GM13976 (cell line): ENCODE data around the gene CST7.
A peak's percentile ranks its signal among the peaks of the same experiment; 100 is the strongest.
"Not testable (repeated sequence)": the region's sequence is repeated elsewhere in the genome, so short reads cannot be mapped to it uniquely, and the experiment has no call there.

Experiments
- DNase-seq: peaks from one replicate; pipeline ENCODE4 v3.0.0; 2012; ENCODE audit warnings: low spot score
- in situ Hi-C: fragments of 300-500 bp; cut with MboI; formaldehyde crosslinking; loops from one replicate; pipeline ENCODE4 v1.12.0; 2022; ENCODE audit warnings: low sequenced_read_pairs, mixed read lengths, inconsistent platforms; ENCODE audit not compliant: unreplicated experiment
- TF ChIP-seq, protein P1 (sequence below): IDR thresholded peaks from 2 replicates; pipeline ENCODE4 v1.5.1; 2012; ENCODE audit warnings: borderline replicate concordance, mild to moderate bottlenecking; ENCODE audit not compliant: insufficient read depth; ENCODE audit errors: extremely low read depth, missing control alignments, control extremely low read depth

Gene CST7

DNA sequence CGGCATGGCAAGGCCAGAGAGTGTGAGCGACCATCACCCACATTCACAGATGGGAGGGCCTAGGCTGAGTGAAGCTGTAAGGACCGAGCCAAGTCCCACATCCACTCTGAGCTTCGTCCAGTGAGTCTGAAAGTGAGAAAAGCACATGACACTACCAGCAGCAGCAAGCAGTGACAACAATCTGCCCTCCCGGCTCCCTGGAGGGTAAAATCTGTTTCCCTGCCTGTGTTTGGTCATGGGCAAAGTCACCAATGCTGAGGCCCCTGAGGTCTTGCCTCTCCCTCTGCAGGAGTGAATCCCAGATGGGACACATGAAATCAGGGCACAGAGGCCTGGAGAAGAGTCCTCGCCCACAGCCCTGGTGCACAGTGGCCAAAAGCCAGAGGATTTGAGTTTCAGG lies 6.4 kb upstream of the CST7 start:
- DNase-seq, result no peak
- TF ChIP-seq, protein P1, sequence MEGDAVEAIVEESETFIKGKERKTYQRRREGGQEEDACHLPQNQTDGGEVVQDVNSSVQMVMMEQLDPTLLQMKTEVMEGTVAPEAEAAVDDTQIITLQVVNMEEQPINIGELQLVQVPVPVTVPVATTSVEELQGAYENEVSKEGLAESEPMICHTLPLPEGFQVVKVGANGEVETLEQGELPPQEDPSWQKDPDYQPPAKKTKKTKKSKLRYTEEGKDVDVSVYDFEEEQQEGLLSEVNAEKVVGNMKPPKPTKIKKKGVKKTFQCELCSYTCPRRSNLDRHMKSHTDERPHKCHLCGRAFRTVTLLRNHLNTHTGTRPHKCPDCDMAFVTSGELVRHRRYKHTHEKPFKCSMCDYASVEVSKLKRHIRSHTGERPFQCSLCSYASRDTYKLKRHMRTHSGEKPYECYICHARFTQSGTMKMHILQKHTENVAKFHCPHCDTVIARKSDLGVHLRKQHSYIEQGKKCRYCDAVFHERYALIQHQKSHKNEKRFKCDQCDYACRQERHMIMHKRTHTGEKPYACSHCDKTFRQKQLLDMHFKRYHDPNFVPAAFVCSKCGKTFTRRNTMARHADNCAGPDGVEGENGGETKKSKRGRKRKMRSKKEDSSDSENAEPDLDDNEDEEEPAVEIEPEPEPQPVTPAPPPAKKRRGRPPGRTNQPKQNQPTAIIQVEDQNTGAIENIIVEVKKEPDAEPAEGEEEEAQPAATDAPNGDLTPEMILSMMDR, result no peak
- in situ Hi-C loops, result no loop called here

DNA sequence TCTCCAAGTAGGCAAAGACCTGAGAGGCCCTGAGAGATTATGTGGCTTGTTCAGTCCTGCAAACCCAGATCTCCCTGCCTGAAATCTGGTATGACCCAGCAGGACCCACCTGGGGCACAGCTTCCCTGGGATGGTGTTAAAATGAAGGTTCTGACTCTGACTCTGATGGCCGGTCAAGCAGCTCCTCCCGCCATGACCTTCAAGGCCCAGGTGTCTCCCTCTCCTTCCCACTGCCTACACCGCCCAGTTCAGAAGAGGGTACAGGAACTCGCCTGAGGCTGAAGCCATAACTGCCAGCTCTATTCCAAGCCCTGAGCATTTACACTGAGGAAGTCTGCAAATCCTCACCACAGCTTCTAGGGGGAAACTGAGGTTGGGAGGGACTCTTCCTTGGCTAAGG lies 5.9 kb upstream of the CST7 start:
- no peak for DNase-seq
- TF ChIP-seq, protein P1, result no peak
- in situ Hi-C loops, result no loop called here

DNA sequence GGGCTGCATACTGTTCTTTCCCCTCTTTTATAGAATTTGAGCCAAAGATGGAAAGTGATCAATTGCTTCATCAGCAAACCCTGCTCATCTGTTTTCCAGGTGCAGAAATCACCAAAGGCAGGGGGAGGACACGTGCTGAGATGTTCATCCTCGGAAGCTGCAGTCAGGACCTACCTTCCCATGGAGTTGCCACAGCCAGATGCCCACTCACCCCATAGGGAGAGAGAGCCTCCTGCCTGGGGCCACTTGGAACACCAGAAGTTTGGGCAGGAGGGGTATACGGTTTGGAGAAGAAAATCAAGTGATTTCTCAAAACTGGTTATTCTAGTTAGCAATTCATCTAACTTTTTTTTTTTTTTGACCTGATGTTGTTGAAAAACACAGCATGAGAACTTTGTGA lies 5.3 kb upstream of the CST7 start:
- TF ChIP-seq, protein P1, result no peak
- DNase-seq, result no peak
- in situ Hi-C loops, result no loop called here

DNA sequence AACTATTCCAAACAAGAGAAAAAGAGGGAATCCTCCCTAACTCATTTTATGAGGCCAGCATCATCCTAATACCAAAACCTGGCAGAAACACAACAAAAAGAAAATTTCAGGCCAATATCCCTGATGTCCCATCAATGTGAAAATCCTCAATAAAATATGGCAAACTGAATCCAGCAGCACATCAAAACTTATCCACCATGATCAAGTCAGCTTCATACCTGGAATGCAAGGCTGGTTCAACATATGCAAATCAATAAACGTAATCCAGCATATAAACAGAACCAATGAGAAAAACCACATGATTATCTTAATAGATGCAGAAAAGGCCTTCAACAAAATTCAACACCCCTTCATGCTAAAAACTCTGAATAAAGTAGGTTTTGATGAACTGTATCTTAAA lies 2.7 kb upstream of the CST7 start:
- in situ Hi-C loops, DNase-seq: not testable (repeated sequence)

DNA sequence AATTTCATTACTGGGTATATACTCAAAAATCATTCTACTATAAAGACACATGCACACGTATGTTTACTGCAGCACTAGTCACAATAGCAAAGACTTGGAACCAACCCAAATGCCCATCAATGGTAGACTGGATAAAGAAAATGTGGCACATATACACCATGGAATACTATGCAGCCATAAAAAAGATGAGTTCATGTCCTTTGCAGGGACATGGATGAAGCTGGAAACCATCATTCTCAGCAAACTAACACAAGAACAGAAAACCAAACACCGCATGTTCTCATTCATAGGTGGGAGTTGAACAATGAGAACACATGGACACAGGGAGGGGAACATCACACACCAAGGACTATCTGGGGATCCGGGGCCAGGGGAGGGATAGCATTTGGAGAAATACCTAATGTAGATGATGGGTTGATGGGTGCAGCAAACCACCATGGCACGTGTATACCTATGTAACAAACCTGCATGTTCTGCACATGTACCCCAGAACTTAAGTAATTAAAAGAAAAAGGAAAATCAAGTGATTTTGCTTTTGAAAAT lies 602 bp upstream of the CST7 start:
- in situ Hi-C loops, DNase-seq: not testable (repeated sequence)

DNA sequence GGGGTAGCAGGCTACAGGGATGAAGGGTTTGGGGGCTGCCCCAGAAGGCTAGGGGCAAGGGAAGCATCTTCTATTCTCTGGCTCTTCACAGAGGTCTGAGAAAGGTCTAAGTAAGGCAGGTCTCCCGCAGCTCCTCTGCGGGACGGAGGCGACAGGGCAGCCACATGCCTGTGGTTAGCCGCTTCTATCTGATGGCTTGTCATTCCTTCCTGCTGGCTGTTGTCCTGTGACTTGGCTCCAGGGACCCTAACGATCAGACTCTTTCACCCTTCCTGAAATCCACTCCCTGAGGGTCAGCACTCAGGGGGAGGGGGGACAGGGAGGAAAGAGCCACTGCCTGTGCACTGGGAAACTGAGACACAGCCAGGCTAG lies 673 bp downstream of the CST7 start:
- in situ Hi-C loops, result no loop called here
- DNase-seq, result no peak
- TF ChIP-seq, protein P1, result no peak

DNA sequence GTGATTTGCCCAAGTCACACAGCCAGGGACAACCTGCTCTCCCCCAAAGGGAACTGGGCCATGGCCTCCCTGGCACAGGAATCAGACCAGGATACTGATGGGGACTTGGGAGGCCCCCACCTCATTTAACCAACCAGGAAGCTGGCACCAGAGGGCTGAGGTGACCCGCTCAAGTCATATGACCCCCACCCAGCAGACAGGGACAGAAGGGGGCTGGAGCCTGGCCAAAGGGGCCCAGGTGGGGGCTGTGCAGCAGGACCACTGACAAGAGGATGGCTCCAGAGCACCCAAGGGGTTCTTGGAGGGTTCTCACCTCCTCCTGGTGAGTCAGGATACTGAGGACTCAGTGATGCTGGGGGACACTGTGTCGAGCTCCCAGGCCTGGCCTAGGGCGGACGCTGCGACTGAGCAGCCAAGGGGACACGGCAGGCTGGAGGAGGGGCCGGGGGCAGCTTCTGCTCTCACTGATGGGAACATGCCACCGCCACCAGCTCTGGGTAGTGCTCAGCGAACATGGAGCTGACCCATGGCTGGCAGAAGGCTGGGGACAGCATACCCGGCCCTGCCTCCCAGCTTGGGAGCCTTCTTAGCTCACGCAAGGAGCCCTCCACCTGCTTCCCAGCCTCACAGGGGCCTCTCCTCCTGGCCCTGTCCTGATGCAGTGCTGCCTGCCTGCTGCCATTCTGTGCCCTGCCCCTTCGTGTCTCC lies 1.2 kb downstream of the CST7 start:
- TF ChIP-seq, protein P1, result no peak
- DNase-seq, result peak; percentile 25
- in situ Hi-C loops, result no loop called here
